K562 (cell line): Measurements from ENCODE around the gene SPSB1. TPM values are rescaled to one million over a fixed set of nuclear protein-coding genes. Genes with fewer than 3 reads are reported as not detected.

Experiments used
- ATAC-seq: fragments of 200-7000 bp; cut with Tn5 transposase; 3 replicates; pipeline ENCODE4 v1.9.1; 2020; ENCODE audit warnings: moderate library complexity
- BruUV-seq: library from RNA; stranded (reverse); fragments of 400-500 nt; replicated peaks from 2 replicates; lab custom pipeline; 2021; lab: Mats Ljungman, UMichigan
- CTCF ChIA-PET: fragments of 300-600 bp; formaldehyde crosslinking; extraction: SDS; loops from one replicate; lab custom pipeline; 2021; ENCODE audit warnings: low intra/inter-chr PET ratio; lab: Yijun Ruan, JAX
- POLR2A ChIA-PET: fragments of 300-600, 350-650 bp; sonication (Branson Sonifier 250); formaldehyde crosslinking; extraction: SDS; loops from one replicate; lab custom pipeline; 2021; ENCODE audit warnings: antibody characterized with exemption, inconsistent platforms; lab: Yijun Ruan, JAX
- DNase-seq, 4 experiments: peaks; one replicate each; pipeline versions ENCODE4 v3.0.0 to v3.0.0-alpha.2; 2011 to 2018; ENCODE audit warnings: low spot score in 3 of 4, mixed read lengths in 3 of 4; ENCODE audit errors: extremely low read depth in 1 of 4
- FAIRE-seq: peaks from 2 replicates; lab custom pipeline; 2011; peaks lifted over from hg19 to GRCh38; lab: Jason Lieb, UNC
- H2AFZ ChIP-seq: 2 replicates; pipeline ENCODE4 v1.6.0; 2011; ENCODE audit warnings: low read depth, low read length, control low read depth, inconsistent platforms
- H3K27ac ChIP-seq: fragments of 200-600 bp; 3 replicates; pipeline ENCODE4 v1.8.0; 2011; ENCODE audit warnings: low read depth, mild to moderate bottlenecking, control low read depth, inconsistent platforms, low read length, moderate library complexity, mixed read lengths; ENCODE audit errors: extremely low read depth
- H3K27me3 ChIP-seq, 2 experiments: fragments of 300-600 bp in 1 of 2; 2 replicates in 1 of 2; 3 replicates in 1 of 2; pipeline versions ENCODE4 v1.6.0 to v1.8.0; 2011; ENCODE audit warnings: inconsistent platforms in 2 of 2, low read length in 2 of 2, mild to moderate bottlenecking in 1 of 2, mixed read lengths in 1 of 2, moderate library complexity in 1 of 2; ENCODE audit not compliant: control insufficient read depth in 2 of 2, insufficient read depth in 2 of 2
- H3K36me3 ChIP-seq: fragments of 300-600 bp; 3 replicates; pipeline ENCODE4 v1.8.0; 2011; ENCODE audit warnings: mild to moderate bottlenecking, low read length, inconsistent platforms; ENCODE audit not compliant: control insufficient read depth, insufficient read depth
- H3K4me1 ChIP-seq, 2 experiments: fragments of 200-600 bp in 1 of 2; replicated peaks in 1 of 2; 2 replicates in 1 of 2; 3 replicates in 1 of 2; pipeline versions ENCODE4 v1.5.1 to v1.8.0; 2011; ENCODE audit warnings: inconsistent platforms in 2 of 2, low read length in 2 of 2, mild to moderate bottlenecking in 1 of 2, mixed read lengths in 1 of 2, moderate library complexity in 1 of 2; ENCODE audit not compliant: control insufficient read depth in 2 of 2, insufficient read depth in 2 of 2
- H3K4me2 ChIP-seq: 2 replicates; pipeline ENCODE4 v1.6.1; 2011; ENCODE audit warnings: low read length, control low read depth, inconsistent platforms, mixed read lengths; ENCODE audit not compliant: insufficient read depth
- H3K4me3 ChIP-seq: fragments of 200-600 bp; sonication (generic), shearing (Covaris generic); 2 replicates; pipeline ENCODE4 v1.5.1; 2016; ENCODE audit warnings: control low read depth, inconsistent platforms
- H3K79me2 ChIP-seq: fragments of 200-600 bp; 3 replicates; pipeline ENCODE4 v1.8.0; 2011; ENCODE audit warnings: low read length, inconsistent platforms; ENCODE audit not compliant: control insufficient read depth, insufficient read depth
- H3K9ac ChIP-seq, 2 experiments: 2 replicates each; pipeline versions ENCODE4 v1.6.0 to v1.6.1; 2011; ENCODE audit warnings: low read depth in 2 of 2, low read length in 2 of 2, control low read depth in 1 of 2, inconsistent platforms in 1 of 2, mild to moderate bottlenecking in 1 of 2, mixed read lengths in 1 of 2; ENCODE audit not compliant: insufficient read depth in 1 of 2
- H3K9me1 ChIP-seq: one replicate; pipeline ENCODE4 v1.6.0; 2011; ENCODE audit warnings: inconsistent platforms, mild to moderate bottlenecking, low read length, moderate library complexity; ENCODE audit not compliant: control insufficient read depth, insufficient read depth
- H3K9me3 ChIP-seq: replicated peaks from 2 replicates; pipeline ENCODE4 v1.5.1; 2011; ENCODE audit warnings: low read depth, low read length, inconsistent platforms; ENCODE audit not compliant: control insufficient read depth, insufficient read depth
- H4K20me1 ChIP-seq: replicated peaks from 2 replicates; pipeline ENCODE4 v1.6.1; 2011; ENCODE audit warnings: low read length, inconsistent platforms, mixed read lengths; ENCODE audit not compliant: control insufficient read depth, insufficient read depth
- CBFB ChIP-seq: sonication (generic); formaldehyde crosslinking; IDR thresholded peaks from 2 replicates; pipeline ENCODE4 v1.4.0; 2020; ENCODE audit warnings: mild to moderate bottlenecking, missing genetic modification reagents
- CHD1 ChIP-seq: fragments of 200-600 bp; sonication (generic); IDR thresholded peaks from one replicate; pipeline ENCODE4 v1.6.1; 2012; ENCODE audit warnings: mild to moderate bottlenecking, moderate library complexity, low read length, inconsistent platforms
- DMBX1 ChIP-seq: fragments of 250-450 bp; sonication (Bioruptor Pico); IDR thresholded peaks from 2 replicates; pipeline ENCODE4 v1.8.0; 2022; ENCODE audit warnings: inconsistent platforms, mild to moderate bottlenecking, moderate library complexity, borderline replicate concordance
- NR4A1 ChIP-seq, 2 experiments: fragments of 250-450 bp in 1 of 2; fragments of 450-650 bp in 1 of 2; sonication (Bioruptor Pico) in 1 of 2; IDR thresholded peaks; 2 replicates each; pipeline versions ENCODE4 v1.4.0 to v1.6.1; 2016 to 2020; ENCODE audit warnings: mild to moderate bottlenecking in 2 of 2, missing compliant biosample characterization in 1 of 2, missing genetic modification characterization in 1 of 2, moderate library complexity in 1 of 2
- POU5F1 ChIP-seq: fragments of 150-350 bp; IDR thresholded peaks from 2 replicates; pipeline ENCODE4 v1.6.1; 2014; ENCODE audit warnings: borderline replicate concordance, low read length, low read depth, mild to moderate bottlenecking; ENCODE audit not compliant: partially characterized antibody
- PRDM10 ChIP-seq: fragments of 450-650 bp; IDR thresholded peaks from 2 replicates; pipeline ENCODE4 v1.6.1; 2018; ENCODE audit not compliant: partially characterized antibody
- ZBTB34 ChIP-seq: fragments of 250-450 bp; sonication (Bioruptor Pico); IDR thresholded peaks from 2 replicates; pipeline ENCODE4 v1.8.0; 2021; ENCODE audit warnings: mild to moderate bottlenecking, moderate library complexity
- ZBTB8A ChIP-seq: fragments of 450-650 bp; IDR thresholded peaks from 2 replicates; pipeline ENCODE4 v1.6.1; 2018; ENCODE audit warnings: mild to moderate bottlenecking, moderate library complexity; ENCODE audit not compliant: partially characterized antibody
- ZNF398 ChIP-seq: fragments of 250-450 bp; sonication (Bioruptor Pico); IDR thresholded peaks from 2 replicates; pipeline ENCODE4 v1.8.0; 2021; ENCODE audit warnings: moderate library complexity, mild to moderate bottlenecking, inconsistent platforms
- WGBS: fragments of 100-300 bp; shearing (Covaris generic); methylation state at CpG from one replicate; pipeline ENCODE4 v1.1.6; 2016; ENCODE audit warnings: low coverage, mixed read lengths; ENCODE audit not compliant: insufficient coverage; ENCODE audit errors: missing lambda C conversion rate; 5-methylcytosine and 5-hydroxymethylcytosine counted together
- in situ Hi-C: fragments of 300-500 bp; cut with MboI; formaldehyde crosslinking; loops from 4 replicates; pipeline ENCODE4 v1.15.0; 2018; ENCODE audit warnings: inconsistent platforms, mixed read lengths
- intact Hi-C: fragments of 100-400 bp; cut with micrococcal nuclease; formaldehyde crosslinking; loops from 2 replicates; pipeline ENCODE4 v1.14.2; 2022
- polyA plus RNA-seq, 8 experiments: library from polyadenylated mRNA; depleted of rRNA in 4 of 8; stranded (reverse) in 5 of 8; unstranded in 3 of 8; fragments of >200 nt; fragmentation: Nextera tagmentation in 2 of 8; fragmentation: Illumina TruSeq in 1 of 8; extraction: Ambion mirVana in 2 of 8; extraction: Trizol in 1 of 8; gene quantifications; 2 replicates each; pipeline versions ENCODE4 v1.2.1 to v1.2.3, GENCODE V29; 2011 to 2014; ENCODE audit warnings: inconsistent platforms in 1 of 8, missing spikeins in 1 of 8
- total RNA-seq, 7 experiments: library from RNA; depleted of rRNA in 6 of 7; stranded (reverse); fragments of >200 nt in 6 of 7; fragmentation: Illumina TruSeq in 2 of 7; extraction: Trizol in 2 of 7; gene quantifications; 2 replicates each; pipeline versions ENCODE4 v1.2.1 to v1.2.3, GENCODE V29; 2011 to 2021; ENCODE audit warnings: low replicate concordance in 1 of 7
- TF ChIP-seq, protein P1 (sequence below): IDR thresholded peaks from 2 replicates; pipeline ENCODE4 v1.6.1; 2012; ENCODE audit warnings: low read depth, low read length, improper control_type of control experiment, borderline replicate concordance

The SPSB1 gene
- total and polyA plus RNA-seq, 9 of the 15 experiments (the other 6 are each of a cell fraction or from before 2014, with no cell fraction given), result 0.06 to 0.35 (median 0.14) TPM; not detected in 6

DNA sequence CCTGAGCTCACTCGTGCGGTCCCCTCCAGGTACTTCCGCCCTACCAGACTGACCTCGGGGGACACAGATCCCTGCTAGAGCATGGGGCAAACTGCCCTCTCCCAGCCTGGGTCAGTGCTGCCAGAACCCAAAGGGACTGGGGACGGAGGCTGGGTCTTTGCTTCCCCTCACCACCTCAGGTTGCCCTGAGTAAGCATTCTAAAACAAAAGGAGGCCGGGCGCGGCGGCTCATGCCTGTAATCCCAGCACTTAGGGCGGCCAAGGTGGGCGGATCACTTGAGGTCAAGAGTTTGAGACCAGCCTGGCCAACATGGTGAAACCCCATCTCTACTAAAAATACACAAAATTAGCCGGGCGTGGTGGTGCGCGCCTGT is 108.4 kb downstream of the SPSB1 start:
- TF ChIP-seq PRDM10 (no peak), CBFB (CRISPR knock-in tag) (no peak), DMBX1 (no peak), ZBTB8A (no peak), NR4A1 (CRISPR knock-in tag; IDR thresholded peaks at IDR 0.05) (no peak), NR4A1 (tag; IDR thresholded peaks at IDR 0.05) (no peak), POU5F1 (no peak), ZNF398 (CRISPR knock-in tag) (no peak), CHD1 (no peak), ZBTB34 (CRISPR knock-in tag) (no peak)
- TF ChIP-seq, protein P1, sequence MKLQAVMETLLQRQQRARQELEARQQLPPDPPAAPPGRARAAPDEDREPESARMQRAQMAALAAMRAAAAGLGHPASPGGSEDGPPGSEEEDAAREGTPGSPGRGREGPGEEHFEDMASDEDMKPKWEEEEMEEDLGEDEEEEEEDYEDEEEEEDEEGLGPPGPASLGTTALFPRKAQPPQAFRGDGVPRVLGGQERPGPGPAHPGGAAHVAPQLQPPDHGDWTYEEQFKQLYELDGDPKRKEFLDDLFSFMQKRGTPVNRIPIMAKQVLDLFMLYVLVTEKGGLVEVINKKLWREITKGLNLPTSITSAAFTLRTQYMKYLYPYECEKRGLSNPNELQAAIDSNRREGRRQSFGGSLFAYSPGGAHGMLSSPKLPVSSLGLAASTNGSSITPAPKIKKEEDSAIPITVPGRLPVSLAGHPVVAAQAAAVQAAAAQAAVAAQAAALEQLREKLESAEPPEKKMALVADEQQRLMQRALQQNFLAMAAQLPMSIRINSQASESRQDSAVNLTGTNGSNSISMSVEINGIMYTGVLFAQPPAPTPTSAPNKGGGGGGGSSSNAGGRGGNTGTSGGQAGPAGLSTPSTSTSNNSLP, result no peak
- WGBS, result 10% methylated on average over 15 of the region's 15 CpGs
- no peaks in the 10 kb centered on the region for H3K9me3 ChIP-seq
- no peak overlapping the region for H2AFZ ChIP-seq
- no peaks in the 10 kb centered on the region for H3K79me2 ChIP-seq
- H3K4me3 ChIP-seq, result no peak overlapping the region
- intact Hi-C loops, result no loop called here
- ATAC-seq (no peak), FAIRE-seq (no peak), DNase-seq (no peak)
- H3K27me3 ChIP-seq, result peaks cover 62 to 90% of the 10 kb centered on the region in 2 experiments
- peaks cover 0 to 6% of the 10 kb centered on the region in 2 experiments; a peak in 1 of 5 replicates for H3K4me1 ChIP-seq
- ChIA-PET POLR2A (interaction anchor here (1.0 kb wide), 1 partner anchor 17 kb away, joined by 3 read pairs; no protein-coding TSS in a partner anchor), CTCF (no interaction called here)
- no peak overlapping the region for H3K27ac ChIP-seq
- no TSS peak for BruUV-seq
- H3K36me3 ChIP-seq, result no peaks in the 10 kb centered on the region
- in situ Hi-C loops, result no loop called here
- H3K4me2 ChIP-seq, result no peak overlapping the region
- no peak overlapping the region for H3K9ac ChIP-seq
- 0 out of 2 replicates have a peak, but pooled peaks cover 5% of the 10 kb centered on the region for H4K20me1 ChIP-seq
- no peaks in the 10 kb centered on the region for H3K9me1 ChIP-seq
